ENCODE data around the gene PRPF8.

DNA sequence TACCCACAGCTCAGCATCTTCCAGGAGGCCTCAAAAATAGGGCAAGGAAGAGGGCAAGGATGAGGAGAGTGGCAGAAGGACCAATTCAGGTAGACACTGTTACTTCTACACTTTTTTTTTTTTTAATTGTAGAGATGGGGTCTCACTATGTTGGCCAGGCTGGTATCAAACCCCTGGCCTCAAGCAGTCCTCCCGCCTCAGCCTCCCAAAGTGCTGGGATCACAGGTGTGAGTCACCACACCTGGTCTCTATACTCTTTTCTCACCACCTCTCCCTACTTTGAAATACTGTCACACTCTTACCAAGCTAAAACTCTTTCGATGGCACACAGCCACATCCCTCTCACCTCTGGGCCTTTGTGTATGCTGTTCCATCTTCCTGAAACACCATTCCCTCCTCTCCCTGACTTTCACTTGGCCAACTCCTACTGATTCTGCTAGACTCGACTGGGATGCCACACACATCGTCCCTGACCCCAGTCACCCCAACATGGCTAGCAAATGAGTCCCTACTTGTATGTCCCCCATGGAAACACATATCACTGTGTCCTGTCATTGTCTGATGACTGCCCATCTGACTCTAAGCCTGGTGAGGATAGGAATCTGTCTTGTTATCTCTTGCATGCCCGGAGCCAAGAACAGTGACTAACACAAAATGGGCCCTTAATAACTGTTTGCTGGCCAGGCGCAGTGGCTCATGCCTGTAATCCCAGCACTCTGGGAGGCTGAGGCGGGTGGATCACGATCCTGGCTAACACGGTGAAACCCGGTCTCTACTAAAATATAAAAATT is 48.8 kb downstream of the PRPF8 start:
- TF ChIP-seq YY1 (IDR thresholded peaks at IDR 0.05; ENCODE audit: insufficient read depth, insufficient read length) (no peak), ZNF274 (IDR thresholded peaks at IDR 0.05; ENCODE audit: low read depth, low read length) (no peak)

Measured in NT2/D1 (cell line).